Osteoblast (primary cell): ENCODE results near the gene ZNF692. TPM values are rescaled to one million over a fixed set of nuclear protein-coding genes. Genes with fewer than 3 reads are reported as not detected.

Experiments
- DNase-seq: peaks from one replicate; pipeline ENCODE4 v3.0.0; 2011; ENCODE audit warnings: low spot score, mixed read lengths; ENCODE audit not compliant: insufficient read length; ENCODE audit errors: missing footprints
- H2AFZ ChIP-seq: 2 replicates; pipeline ENCODE4 v1.6.0; 2011; ENCODE audit warnings: mild to moderate bottlenecking, low read length
- H3K27ac ChIP-seq: 2 replicates; pipeline ENCODE4 v1.5.1; 2011; ENCODE audit warnings: mild to moderate bottlenecking, low read depth, low read length, moderate library complexity
- H3K27me3 ChIP-seq: 2 replicates; pipeline ENCODE4 v1.6.0; 2012; ENCODE audit warnings: mild to moderate bottlenecking, control low read depth, inconsistent platforms, low read length, moderate library complexity; ENCODE audit not compliant: insufficient read depth
- H3K36me3 ChIP-seq: 2 replicates; pipeline ENCODE4 v1.5.1; 2011; ENCODE audit warnings: mild to moderate bottlenecking, low read length, control low read depth, moderate library complexity; ENCODE audit not compliant: insufficient read depth
- H3K4me1 ChIP-seq: 2 replicates; pipeline ENCODE4 v1.5.1; 2011; ENCODE audit warnings: mild to moderate bottlenecking, low read length, control low read depth, moderate library complexity; ENCODE audit not compliant: insufficient read depth
- H3K4me2 ChIP-seq: 2 replicates; pipeline ENCODE4 v1.6.0; 2011; ENCODE audit warnings: mild to moderate bottlenecking, low read length; ENCODE audit not compliant: insufficient read depth
- H3K4me3 ChIP-seq: fragments of 200-600 bp; sonication (generic); 3 replicates; pipeline ENCODE4 v1.5.1; 2012; ENCODE audit warnings: mild to moderate bottlenecking, low read length, inconsistent platforms; ENCODE audit not compliant: insufficient read depth
- H3K79me2 ChIP-seq: 2 replicates; pipeline ENCODE4 v1.6.0; 2012; ENCODE audit warnings: mild to moderate bottlenecking, low read length, control low read depth, inconsistent platforms; ENCODE audit not compliant: insufficient read depth
- H3K9me3 ChIP-seq: 2 replicates; pipeline ENCODE4 v1.5.1; 2011; ENCODE audit warnings: low read depth, low read length, control low read depth
- H4K20me1 ChIP-seq: 2 replicates; pipeline ENCODE4 v1.6.0; 2012; ENCODE audit warnings: mild to moderate bottlenecking, low read length, control low read depth; ENCODE audit not compliant: insufficient read depth
- total RNA-seq: library from RNA; depleted of rRNA; stranded (reverse); fragments of >200 nt; gene quantifications from 2 replicates; pipeline ENCODE4 v1.2.3, GENCODE V29; 2012
- TF ChIP-seq, protein P1 (sequence below): IDR thresholded peaks from 2 replicates; pipeline ENCODE4 v1.5.1; 2011; ENCODE audit warnings: mild to moderate bottlenecking, low read depth, low read length, moderate library complexity; ENCODE audit errors: extremely low read depth

The ZNF692 gene
- total RNA-seq, 1 donor: 12.3 TPM

- Histone ChIP-seq H3K4me1 (peaks cover 3% of the 10 kb centered on the region), H3K4me3 (no peak overlapping the region)
- TF ChIP-seq, protein P1, sequence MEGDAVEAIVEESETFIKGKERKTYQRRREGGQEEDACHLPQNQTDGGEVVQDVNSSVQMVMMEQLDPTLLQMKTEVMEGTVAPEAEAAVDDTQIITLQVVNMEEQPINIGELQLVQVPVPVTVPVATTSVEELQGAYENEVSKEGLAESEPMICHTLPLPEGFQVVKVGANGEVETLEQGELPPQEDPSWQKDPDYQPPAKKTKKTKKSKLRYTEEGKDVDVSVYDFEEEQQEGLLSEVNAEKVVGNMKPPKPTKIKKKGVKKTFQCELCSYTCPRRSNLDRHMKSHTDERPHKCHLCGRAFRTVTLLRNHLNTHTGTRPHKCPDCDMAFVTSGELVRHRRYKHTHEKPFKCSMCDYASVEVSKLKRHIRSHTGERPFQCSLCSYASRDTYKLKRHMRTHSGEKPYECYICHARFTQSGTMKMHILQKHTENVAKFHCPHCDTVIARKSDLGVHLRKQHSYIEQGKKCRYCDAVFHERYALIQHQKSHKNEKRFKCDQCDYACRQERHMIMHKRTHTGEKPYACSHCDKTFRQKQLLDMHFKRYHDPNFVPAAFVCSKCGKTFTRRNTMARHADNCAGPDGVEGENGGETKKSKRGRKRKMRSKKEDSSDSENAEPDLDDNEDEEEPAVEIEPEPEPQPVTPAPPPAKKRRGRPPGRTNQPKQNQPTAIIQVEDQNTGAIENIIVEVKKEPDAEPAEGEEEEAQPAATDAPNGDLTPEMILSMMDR: no peak
Observed at GRCh38 chr1:248848602-248849001, 10.3 kb downstream of the ZNF692 start.

GRCh38 chr1:248847956-248848561, 10.8 kb downstream of the ZNF692 start:
- Histone ChIP-seq H3K36me3 (peaks cover 49% of the 10 kb centered on the region), H3K4me1 (peaks cover 3% of the 10 kb centered on the region)

More at GRCh38 chr1:248848602-248849001, 10.3 kb downstream of the ZNF692 start:
- Histone ChIP-seq H3K27me3 (no peaks in the 10 kb centered on the region), H3K36me3 (peaks cover 54% of the 10 kb centered on the region), H3K9me3 (no peaks in the 10 kb centered on the region), H4K20me1 (no peaks in the 10 kb centered on the region), H3K4me2 (no peak overlapping the region), H3K79me2 (peaks cover 14% of the 10 kb centered on the region), H3K27ac (no peak overlapping the region), H2AFZ (no peak overlapping the region)
- DNase-seq: no peak

DNA sequence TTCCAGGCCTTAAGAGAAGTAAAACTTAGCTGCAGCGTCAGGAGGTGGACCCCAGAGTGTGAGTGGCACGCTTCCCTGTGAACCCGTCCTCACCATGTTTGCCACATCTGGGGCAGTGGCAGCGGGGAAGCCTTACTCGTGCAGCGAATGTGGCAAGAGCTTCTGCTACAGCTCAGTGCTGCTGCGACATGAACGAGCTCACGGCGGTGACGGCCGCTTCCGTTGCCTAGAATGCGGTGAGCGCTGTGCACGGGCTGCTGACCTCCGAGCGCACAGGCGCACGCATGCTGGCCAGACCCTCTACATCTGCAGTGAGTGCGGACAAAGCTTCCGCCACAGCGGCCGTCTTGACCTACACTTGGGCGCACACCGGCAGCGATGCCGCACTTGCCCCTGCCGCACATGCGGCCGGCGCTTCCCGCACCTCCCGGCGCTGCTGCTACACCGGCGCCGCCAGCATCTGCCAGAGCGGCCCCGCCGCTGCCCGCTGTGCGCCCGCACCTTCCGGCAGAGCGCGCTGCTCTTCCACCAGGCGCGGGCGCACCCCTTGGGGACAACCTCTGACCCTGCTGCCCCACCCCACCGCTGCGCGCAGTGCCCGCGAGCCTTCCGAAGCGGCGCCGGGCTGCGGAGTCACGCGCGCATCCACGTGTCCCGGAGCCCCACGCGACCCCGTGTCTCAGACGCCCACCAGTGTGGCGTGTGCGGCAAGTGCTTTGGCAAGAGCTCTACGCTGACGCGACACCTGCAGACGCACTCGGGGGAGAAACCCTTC, 11.5 kb downstream of the ZNF692 start:
- H3K27me3 ChIP-seq: no peaks in the 10 kb centered on the region
- H3K27ac ChIP-seq: no peak overlapping the region
- no peaks in the 10 kb centered on the region for H3K9me3 ChIP-seq
- no peak overlapping the region for H2AFZ ChIP-seq
- no peaks in the 10 kb centered on the region for H4K20me1 ChIP-seq
- H3K4me2 ChIP-seq: no peak overlapping the region
- peak; percentile 58 for DNase-seq
- H3K4me3 ChIP-seq: no peak overlapping the region
- H3K4me1 ChIP-seq: peaks cover 6% of the 10 kb centered on the region
- TF ChIP-seq, protein P1: no peak
- peaks cover 49% of the 10 kb centered on the region for H3K36me3 ChIP-seq
- H3K79me2 ChIP-seq: peaks cover 25% of the 10 kb centered on the region

More at GRCh38 chr1:248847956-248848561, 10.8 kb downstream of the ZNF692 start:
- H2AFZ ChIP-seq: no peak overlapping the region
- no peak overlapping the region for H3K4me2 ChIP-seq
- no peak overlapping the region for H3K27ac ChIP-seq
- H3K9me3 ChIP-seq: no peaks in the 10 kb centered on the region
- DNase-seq: no peak
- no peak overlapping the region for H3K4me3 ChIP-seq
- TF ChIP-seq, protein P1: no peak
- H3K79me2 ChIP-seq: peaks cover 18% of the 10 kb centered on the region
- no peaks in the 10 kb centered on the region for H4K20me1 ChIP-seq
- H3K27me3 ChIP-seq: no peaks in the 10 kb centered on the region

DNA sequence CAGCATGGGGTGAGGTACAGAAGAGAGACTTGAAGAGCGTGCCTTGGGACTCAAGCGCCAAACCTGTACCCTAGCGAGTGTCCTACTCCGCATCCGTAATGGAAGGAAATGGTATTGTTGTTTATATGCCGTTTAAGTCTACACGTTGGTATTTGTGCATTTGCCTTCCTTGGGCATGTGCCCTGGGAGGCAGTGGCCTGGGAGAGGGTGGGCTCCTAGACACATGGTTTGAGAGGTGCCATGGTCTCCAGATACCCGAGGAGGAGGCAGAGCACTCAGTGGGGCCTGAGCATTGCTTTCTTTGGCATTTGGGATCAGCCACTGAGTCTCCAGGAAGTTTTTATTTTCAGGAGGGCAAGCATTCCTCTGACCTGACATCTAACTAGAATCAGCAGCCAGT, 14.4 kb downstream of the ZNF692 start:
- Histone ChIP-seq H3K27me3 (no peaks in the 10 kb centered on the region), H4K20me1 (no peaks in the 10 kb centered on the region), H3K36me3 (peaks cover 41% of the 10 kb centered on the region), H3K4me1 (peaks cover 26% of the 10 kb centered on the region), H3K79me2 (peaks cover 34% of the 10 kb centered on the region), H2AFZ (no peak overlapping the region), H3K4me2 (no peak overlapping the region), H3K4me3 (no peak overlapping the region), H3K9me3 (no peaks in the 10 kb centered on the region), H3K27ac (no peak overlapping the region)
- DNase-seq: peak; percentile 73
- TF ChIP-seq, protein P1: no peak
